ENCODE measurements around the gene SMOC2.
A peak's percentile ranks its signal among the peaks of the same experiment; 100 is the strongest.

SMOC2 gene

DNA sequence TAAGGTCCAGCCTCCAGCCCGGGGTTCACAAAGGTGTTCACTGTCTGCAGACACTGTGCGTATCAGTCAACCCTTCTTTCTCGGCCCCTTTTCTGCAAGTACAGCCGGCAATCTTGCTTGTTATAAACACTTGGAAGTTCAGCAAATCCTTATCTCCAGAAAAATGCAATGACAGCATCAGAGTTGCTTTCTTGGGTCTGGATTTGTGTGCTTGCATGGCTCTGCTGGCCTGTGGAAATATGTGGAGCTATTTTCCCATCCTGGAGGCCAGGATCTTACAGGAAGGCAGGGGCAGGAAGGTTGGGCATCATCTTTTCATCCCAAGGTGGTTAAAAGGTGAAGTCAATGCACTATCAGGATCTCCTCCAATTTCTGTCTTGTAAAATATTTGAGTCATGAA is 100.3 kb downstream of the SMOC2 start:
- DNase-seq (ENCODE audit: low spot score) (no peak), ATAC-seq (ENCODE audit: low read depth) (peak; percentile 40; the same call in 2 of the 3 replicates)
- Histone ChIP-seq H3K4me3 (ENCODE audit: severe bottlenecking) (no peak overlapping the region), H3K36me3 (ENCODE audit: low read depth) (no peaks in the 10 kb centered on the region), H3K9me3 (ENCODE audit: severe bottlenecking) (no peaks in the 10 kb centered on the region), H3K27me3 (ENCODE audit: insufficient read depth, poor library complexity, severe bottlenecking) (no peaks in the 10 kb centered on the region), H3K27ac (ENCODE audit: poor library complexity, severe bottlenecking) (no peak overlapping the region), H3K4me1 (ENCODE audit: insufficient read depth, poor library complexity, severe bottlenecking) (no peaks in the 10 kb centered on the region)
- TF ChIP-seq, protein P1, sequence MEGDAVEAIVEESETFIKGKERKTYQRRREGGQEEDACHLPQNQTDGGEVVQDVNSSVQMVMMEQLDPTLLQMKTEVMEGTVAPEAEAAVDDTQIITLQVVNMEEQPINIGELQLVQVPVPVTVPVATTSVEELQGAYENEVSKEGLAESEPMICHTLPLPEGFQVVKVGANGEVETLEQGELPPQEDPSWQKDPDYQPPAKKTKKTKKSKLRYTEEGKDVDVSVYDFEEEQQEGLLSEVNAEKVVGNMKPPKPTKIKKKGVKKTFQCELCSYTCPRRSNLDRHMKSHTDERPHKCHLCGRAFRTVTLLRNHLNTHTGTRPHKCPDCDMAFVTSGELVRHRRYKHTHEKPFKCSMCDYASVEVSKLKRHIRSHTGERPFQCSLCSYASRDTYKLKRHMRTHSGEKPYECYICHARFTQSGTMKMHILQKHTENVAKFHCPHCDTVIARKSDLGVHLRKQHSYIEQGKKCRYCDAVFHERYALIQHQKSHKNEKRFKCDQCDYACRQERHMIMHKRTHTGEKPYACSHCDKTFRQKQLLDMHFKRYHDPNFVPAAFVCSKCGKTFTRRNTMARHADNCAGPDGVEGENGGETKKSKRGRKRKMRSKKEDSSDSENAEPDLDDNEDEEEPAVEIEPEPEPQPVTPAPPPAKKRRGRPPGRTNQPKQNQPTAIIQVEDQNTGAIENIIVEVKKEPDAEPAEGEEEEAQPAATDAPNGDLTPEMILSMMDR (IDR thresholded peaks at IDR 0.05; ENCODE audit: poor library complexity, severe bottlenecking): no peak

DNA sequence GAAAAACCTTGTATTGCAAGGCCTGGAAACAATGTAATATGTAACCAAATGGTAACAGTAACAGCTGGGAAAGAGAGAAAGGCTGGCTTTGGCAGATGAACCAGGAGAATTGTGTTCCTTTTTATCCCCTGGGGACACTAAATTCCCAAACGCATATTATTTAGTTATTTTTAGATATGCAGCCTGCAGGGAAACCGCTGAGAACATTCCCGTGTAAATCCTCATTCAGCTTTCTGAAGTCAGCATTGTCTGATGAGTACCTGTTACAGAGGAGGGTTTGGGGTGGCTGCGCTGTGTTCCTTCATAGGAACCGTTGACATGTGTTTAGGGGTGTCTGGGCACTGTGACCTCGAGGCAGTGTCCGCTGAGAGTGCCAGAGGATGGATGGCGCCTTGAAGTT is 101.3 kb downstream of the SMOC2 start:
- TF ChIP-seq, protein P1 (IDR thresholded peaks at IDR 0.05; ENCODE audit: poor library complexity, severe bottlenecking): no peak

GRCh38 chr6:168545428-168545827 is 104.4 kb downstream of the SMOC2 start:
- ATAC-seq (ENCODE audit: low read depth): no peak

More for the DNA sequence above, 101.3 kb downstream of the SMOC2 start:
- DNase-seq (ENCODE audit: low spot score) (no peak), ATAC-seq (ENCODE audit: low read depth) (no peak)
- Histone ChIP-seq H3K9me3 (ENCODE audit: severe bottlenecking) (no peaks in the 10 kb centered on the region), H3K27me3 (ENCODE audit: insufficient read depth, poor library complexity, severe bottlenecking) (no peaks in the 10 kb centered on the region), H3K27ac (ENCODE audit: poor library complexity, severe bottlenecking) (no peak overlapping the region), H3K4me3 (ENCODE audit: severe bottlenecking) (no peak overlapping the region), H3K36me3 (ENCODE audit: low read depth) (no peaks in the 10 kb centered on the region), H3K4me1 (ENCODE audit: insufficient read depth, poor library complexity, severe bottlenecking) (no peaks in the 10 kb centered on the region)

GRCh38 chr6:168546151-168546550 is 105.2 kb downstream of the SMOC2 start:
- 0 out of 3 replicates have a peak, but pooled peaks have one; percentile 36 for ATAC-seq (ENCODE audit: low read depth)
- Histone ChIP-seq H3K36me3 (ENCODE audit: low read depth) (no peaks in the 10 kb centered on the region), H3K9me3 (ENCODE audit: severe bottlenecking) (no peaks in the 10 kb centered on the region), H3K27ac (ENCODE audit: poor library complexity, severe bottlenecking) (no peak overlapping the region), H3K4me3 (ENCODE audit: severe bottlenecking) (no peak overlapping the region), H3K27me3 (ENCODE audit: insufficient read depth, poor library complexity, severe bottlenecking) (no peaks in the 10 kb centered on the region), H3K4me1 (ENCODE audit: insufficient read depth, poor library complexity, severe bottlenecking) (no peaks in the 10 kb centered on the region)
- TF ChIP-seq, protein P1 (IDR thresholded peaks at IDR 0.05; ENCODE audit: poor library complexity, severe bottlenecking): no peak
- no peak for DNase-seq (ENCODE audit: low spot score)

More at GRCh38 chr6:168545428-168545827, 104.4 kb downstream of the SMOC2 start:
- H3K4me1 ChIP-seq (ENCODE audit: insufficient read depth, poor library complexity, severe bottlenecking): no peaks in the 10 kb centered on the region
- no peaks in the 10 kb centered on the region for H3K36me3 ChIP-seq (ENCODE audit: low read depth)
- H3K4me3 ChIP-seq (ENCODE audit: severe bottlenecking): no peak overlapping the region
- H3K27me3 ChIP-seq (ENCODE audit: insufficient read depth, poor library complexity, severe bottlenecking): no peaks in the 10 kb centered on the region
- no peak overlapping the region for H3K27ac ChIP-seq (ENCODE audit: poor library complexity, severe bottlenecking)
- H3K9me3 ChIP-seq (ENCODE audit: severe bottlenecking): no peaks in the 10 kb centered on the region
- DNase-seq (ENCODE audit: low spot score): no peak
- TF ChIP-seq, protein P1 (IDR thresholded peaks at IDR 0.05; ENCODE audit: poor library complexity, severe bottlenecking): no peak

GRCh38 chr6:168546730-168547129 is 105.7 kb downstream of the SMOC2 start:
- no peak overlapping the region for H3K4me3 ChIP-seq (ENCODE audit: severe bottlenecking)
- H3K27me3 ChIP-seq (ENCODE audit: insufficient read depth, poor library complexity, severe bottlenecking): no peaks in the 10 kb centered on the region

More at GRCh38 chr6:168546730-168547129, 105.7 kb downstream of the SMOC2 start:
- DNase-seq (ENCODE audit: low spot score) (no peak), ATAC-seq (ENCODE audit: low read depth) (no peak)
- Histone ChIP-seq H3K4me1 (ENCODE audit: insufficient read depth, poor library complexity, severe bottlenecking) (no peaks in the 10 kb centered on the region), H3K27ac (ENCODE audit: poor library complexity, severe bottlenecking) (no peak overlapping the region), H3K36me3 (ENCODE audit: low read depth) (no peaks in the 10 kb centered on the region), H3K9me3 (ENCODE audit: severe bottlenecking) (no peaks in the 10 kb centered on the region)
- TF ChIP-seq, protein P1 (IDR thresholded peaks at IDR 0.05; ENCODE audit: poor library complexity, severe bottlenecking): no peak
